Ascending aorta (tissue), 2 donors: ENCODE results near the gene REELD1. TPM values are rescaled to one million over a fixed set of nuclear protein-coding genes. Genes with fewer than 3 reads are reported as not detected.

Source experiments
- DNase-seq, 2 donors: peaks; one replicate each; pipeline ENCODE4 v3.0.0-alpha.2; 2019; ENCODE audit warnings: low spot score in 2 of 2
- H3K27ac ChIP-seq, 2 donors: fragments of 200-600 bp; sonication (generic); one replicate each; pipeline ENCODE4 v1.5.1; 2016 to 2017; ENCODE audit warnings: mild to moderate bottlenecking in 1 of 2
- H3K27me3 ChIP-seq: fragments of 200-600 bp; sonication (generic); one replicate; pipeline ENCODE4 v1.5.1; 2017
- H3K36me3 ChIP-seq, 2 donors: fragments of 200-600 bp; sonication (generic); one replicate each; pipeline ENCODE4 v1.5.1; 2016
- H3K4me1 ChIP-seq, 2 donors: fragments of 200-600 bp; sonication (generic); one replicate each; pipeline ENCODE4 v1.5.1; 2016 to 2017; ENCODE audit warnings: mild to moderate bottlenecking in 1 of 2
- H3K4me3 ChIP-seq, 2 donors: fragments of 200-600 bp; sonication (generic); one replicate each; pipeline ENCODE4 v1.5.1; 2016 to 2017; ENCODE audit warnings: mild to moderate bottlenecking in 1 of 2
- H3K9me3 ChIP-seq, 2 donors: fragments of 200-600 bp; sonication (generic); one replicate each; pipeline ENCODE4 v1.5.1; 2016
- CTCF ChIP-seq, 3 experiments: fragments of 200-600 bp in 2 of 3; fragments of 450-650 bp in 1 of 3; sonication (generic) in 2 of 3; IDR thresholded peaks; one replicate each; pipeline ENCODE4 v1.5.1; 2016 to 2019; ENCODE audit warnings: antibody characterized with exemption in 3 of 3, mild to moderate bottlenecking in 1 of 3, moderate library complexity in 1 of 3
- intact Hi-C: fragments of 100-400 bp; cut with DNase I; formaldehyde crosslinking; loops from one replicate; pipeline ENCODE4 v1.15.1; 2023
- total RNA-seq: library from RNA; depleted of rRNA; stranded (reverse); fragments of >200 nt; gene quantifications from one replicate; pipeline ENCODE4 v1.1.0, GENCODE V29; 2016

Gene REELD1
- total RNA-seq, 1 donor from 2014 or later = not detected

GRCh38 chr4:146176891-146177290 is 37.4 kb upstream of the REELD1 start:
- intact Hi-C loops = loop anchor here (5.0 to 10.0 kb wide), 6 partner anchors 240 to 1080 kb away; partner anchors contain the start of genes ABCE1, ANAPC10, MMAA and ZNF827
- no peak overlapping the region for H3K27ac ChIP-seq
- H3K4me3 ChIP-seq = peak overlapping the region in 1 of 2 donors; percentile 95
- DNase-seq = no peak
- H3K4me1 ChIP-seq = peaks cover 2 to 17% of the 10 kb centered on the region in 2 donors
- no peak for TF ChIP-seq CTCF (IDR thresholded peaks at IDR 0.05)
- no peaks in the 10 kb centered on the region for H3K9me3 ChIP-seq
- H3K27me3 ChIP-seq = no peaks in the 10 kb centered on the region
- H3K36me3 ChIP-seq = no peaks in the 10 kb centered on the region

- no peak overlapping the region for H3K4me3 ChIP-seq
- intact Hi-C loops = loop anchor here (5.0 to 10.0 kb wide), 6 partner anchors 241 to 1081 kb away; partner anchors contain the start of genes ABCE1, ANAPC10, MMAA and ZNF827
- no peaks in the 10 kb centered on the region for H3K27me3 ChIP-seq
- H3K27ac ChIP-seq = no peak overlapping the region
- no peaks in the 10 kb centered on the region for H3K9me3 ChIP-seq
- peaks cover 0 to 3% of the 10 kb centered on the region in 2 donors for H3K36me3 ChIP-seq
- H3K4me1 ChIP-seq = peaks cover 2 to 17% of the 10 kb centered on the region in 2 donors
- no peak for DNase-seq
- TF ChIP-seq CTCF (IDR thresholded peaks at IDR 0.05) = no peak
Observed at GRCh38 chr4:146178126-146178525, 36.2 kb upstream of the REELD1 start.

- no peak for DNase-seq
- peaks cover 4 to 10% of the 10 kb centered on the region in 2 donors for H3K36me3 ChIP-seq
- no peak overlapping the region for H3K27ac ChIP-seq
- no peaks in the 10 kb centered on the region for H3K27me3 ChIP-seq
- H3K9me3 ChIP-seq = no peaks in the 10 kb centered on the region
- no peak for TF ChIP-seq CTCF (IDR thresholded peaks at IDR 0.05)
- peaks cover 2 to 17% of the 10 kb centered on the region in 2 donors for H3K4me1 ChIP-seq
- intact Hi-C loops = loop anchor here (5.0 to 10.0 kb wide), 6 partner anchors 243 to 1083 kb away; partner anchors contain the start of genes ABCE1, ANAPC10, MMAA and ZNF827
- H3K4me3 ChIP-seq = no peak overlapping the region
Observed at GRCh38 chr4:146179784-146180370, 34.5 kb upstream of the REELD1 start.

- DNase-seq = no peak
- H3K4me1 ChIP-seq = peaks cover 0 to 13% of the 10 kb centered on the region in 2 donors
Observed at GRCh38 chr4:146182443-146182842, 31.9 kb upstream of the REELD1 start.

GRCh38 chr4:146183209-146183608 is 31.1 kb upstream of the REELD1 start:
- H3K4me3 ChIP-seq = no peak overlapping the region
- peaks cover 0 to 10% of the 10 kb centered on the region in 2 donors for H3K4me1 ChIP-seq
- peaks cover 7 to 36% of the 10 kb centered on the region in 2 donors for H3K36me3 ChIP-seq
- DNase-seq = no peak
- H3K9me3 ChIP-seq = no peaks in the 10 kb centered on the region
- no peaks in the 10 kb centered on the region for H3K27me3 ChIP-seq
- H3K27ac ChIP-seq = no peak overlapping the region
- intact Hi-C loops = no loop called here
- TF ChIP-seq CTCF (IDR thresholded peaks at IDR 0.05) = no peak

More at GRCh38 chr4:146182443-146182842, 31.9 kb upstream of the REELD1 start:
- intact Hi-C loops = no loop called here
- no peak overlapping the region for H3K4me3 ChIP-seq
- H3K36me3 ChIP-seq = peaks cover 4 to 28% of the 10 kb centered on the region in 2 donors
- H3K9me3 ChIP-seq = no peaks in the 10 kb centered on the region
- H3K27ac ChIP-seq = no peak overlapping the region
- TF ChIP-seq CTCF (IDR thresholded peaks at IDR 0.05) = no peak
- no peaks in the 10 kb centered on the region for H3K27me3 ChIP-seq
